Activated CD4-positive, CD25-positive, alpha-beta regulatory T cell treated with anti-CD3 and anti-CD28 coated beads, Interleukin-2, amount 50 U/mL, for 72 hours (primary cell): ENCODE results near the gene SERGEF.
"Not testable (repeated sequence)": the region's sequence is repeated elsewhere in the genome, so short reads cannot be mapped to it uniquely, and the experiment has no call there.

Source experiments
- DNase-seq: peaks from one replicate; pipeline ENCODE4 v3.0.0; 2021

The SERGEF gene

DNA sequence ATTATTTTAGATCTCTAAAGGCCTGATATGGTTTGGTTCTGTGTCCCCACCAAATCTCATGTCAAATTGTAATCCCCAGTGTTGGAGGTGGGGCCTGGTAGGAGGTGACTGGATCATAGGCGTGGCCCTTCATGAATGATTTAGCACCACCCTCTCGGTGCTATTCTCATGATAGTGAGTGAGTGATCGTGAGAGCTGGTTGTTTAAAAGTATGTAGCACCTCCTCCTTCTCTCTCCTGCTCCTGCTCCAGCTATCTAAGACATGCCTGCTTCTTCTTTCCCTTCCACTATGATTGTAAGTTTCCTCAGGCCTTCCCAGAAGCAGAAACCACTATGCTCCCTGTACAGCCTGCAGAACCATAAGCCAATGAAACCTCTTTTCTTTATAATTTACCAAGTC, 114.1 kb downstream of the SERGEF start:
- no peak for DNase-seq

DNA sequence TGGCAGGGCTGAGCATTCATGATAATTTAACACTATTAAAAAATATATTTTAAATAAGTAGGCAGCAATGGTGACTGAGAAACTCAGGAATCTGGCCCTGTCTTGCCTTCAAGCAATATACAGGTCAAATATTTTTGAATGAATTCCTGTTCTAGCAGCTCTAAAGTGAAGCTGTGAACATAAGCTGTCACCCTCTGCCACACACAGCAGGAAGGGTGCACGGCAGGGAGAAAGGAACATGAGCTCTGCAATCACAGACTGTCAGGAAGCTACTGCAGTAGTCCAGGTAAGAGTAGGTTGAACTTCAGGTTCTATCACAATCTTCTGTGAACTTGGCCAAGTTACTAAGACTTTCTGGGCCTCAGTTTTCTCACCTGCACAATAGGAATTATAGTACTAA, 114.8 kb downstream of the SERGEF start:
- DNase-seq, result no peak

DNA sequence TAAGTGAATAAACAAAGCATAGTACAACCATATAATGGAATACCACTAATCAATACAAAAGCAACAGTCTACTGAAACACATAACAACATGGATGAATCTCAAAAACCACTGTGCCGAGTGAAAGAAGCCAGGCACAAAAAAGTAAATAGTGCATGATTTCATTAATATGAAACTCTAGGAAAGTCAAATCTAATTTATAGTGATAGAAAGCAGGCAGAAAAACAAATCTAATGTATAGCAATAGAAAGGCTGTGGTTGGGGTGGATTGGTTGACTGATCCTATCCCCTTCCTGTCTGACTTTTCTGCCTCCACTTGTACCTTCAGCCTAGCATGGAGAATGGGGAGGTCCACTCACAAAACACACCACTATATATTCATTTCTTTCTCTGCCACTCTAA, 115.4 kb downstream of the SERGEF start:
- DNase-seq, result no peak

DNA sequence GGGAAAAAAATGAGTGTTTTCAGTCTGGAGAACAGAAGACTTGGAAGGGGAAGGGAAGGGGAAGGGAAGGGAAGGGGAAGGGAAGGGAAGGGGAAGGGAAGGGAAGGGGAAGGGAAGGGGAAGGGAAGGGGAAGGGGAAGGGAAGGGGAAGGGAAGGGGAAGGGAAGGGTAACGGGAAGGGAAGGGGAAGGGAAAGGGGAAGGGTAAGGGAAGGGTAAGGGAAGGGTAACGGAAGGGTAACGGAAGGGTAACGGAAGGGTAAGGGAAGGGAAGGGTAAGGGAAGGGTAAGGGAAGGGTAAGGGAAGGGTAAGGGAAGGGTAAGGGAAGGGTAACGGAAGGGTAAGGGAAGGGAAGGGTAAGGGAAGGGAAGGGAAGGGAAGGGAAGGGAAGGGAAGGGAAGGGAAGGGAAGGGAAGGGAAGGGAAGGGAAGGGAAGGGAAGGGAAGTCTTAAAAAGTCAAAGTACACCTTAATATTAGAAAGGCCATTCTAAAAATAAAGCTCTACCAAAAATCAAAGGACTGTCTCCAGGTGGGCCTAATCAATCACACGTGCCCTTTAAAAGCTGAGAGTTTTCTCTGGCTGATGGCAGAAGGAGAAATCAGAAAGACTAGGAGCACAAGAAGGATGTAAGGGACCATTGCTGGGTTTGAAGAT, 116.2 kb downstream of the SERGEF start:
- DNase-seq, result not testable (repeated sequence)

DNA sequence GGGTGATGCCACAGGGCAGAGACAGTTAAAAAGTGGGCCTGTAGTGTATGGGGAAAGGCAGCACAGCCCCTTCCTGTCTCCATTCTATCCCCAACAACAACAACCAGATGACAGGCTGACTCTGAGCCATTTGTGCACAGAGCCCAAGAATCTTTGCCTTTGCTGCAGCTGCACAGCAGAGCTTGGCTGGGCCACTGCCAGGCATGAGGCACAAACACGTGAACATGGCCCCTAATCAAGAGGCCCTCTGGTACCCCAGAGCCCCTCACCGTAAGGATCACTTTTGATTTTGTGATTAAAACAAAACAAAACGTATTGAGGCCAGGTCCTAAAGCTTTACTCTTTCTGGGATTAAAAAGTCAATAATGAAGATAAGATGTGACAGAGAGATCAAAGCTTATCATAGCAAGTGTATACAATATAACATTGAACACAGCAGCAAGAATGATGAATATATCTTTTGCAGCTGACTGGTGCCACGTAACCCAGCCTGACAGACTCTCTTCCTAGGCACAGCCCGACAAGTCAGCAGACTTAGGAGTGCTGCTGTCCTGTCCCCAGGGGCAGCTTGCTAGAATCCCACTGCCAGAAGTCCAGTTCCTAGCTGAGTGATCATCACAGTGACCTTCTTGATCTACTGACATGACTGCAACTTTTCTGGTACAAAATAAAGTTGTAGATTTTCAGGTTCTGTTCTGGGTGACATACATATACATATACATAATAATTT, 117.8 kb downstream of the SERGEF start:
- no peak for DNase-seq

DNA sequence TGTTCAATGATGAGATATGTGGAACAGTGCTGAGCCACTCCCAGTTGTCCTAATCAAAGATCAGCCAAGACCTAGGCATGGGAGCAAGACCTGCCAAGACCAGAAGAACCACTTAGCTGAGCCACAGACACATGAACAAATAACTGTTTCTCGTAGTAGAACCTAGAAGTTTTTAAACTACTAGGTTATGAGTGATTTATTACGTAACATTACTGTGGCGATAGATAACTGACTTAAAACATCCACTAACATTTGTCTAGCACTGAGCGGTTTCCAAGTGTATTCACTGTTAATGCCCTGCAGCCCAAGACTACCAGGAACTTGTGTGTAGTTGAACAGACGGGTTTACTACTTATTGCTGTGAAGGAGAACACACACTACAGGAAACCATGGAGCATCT, 120.4 kb downstream of the SERGEF start:
- DNase-seq, result no peak

DNA sequence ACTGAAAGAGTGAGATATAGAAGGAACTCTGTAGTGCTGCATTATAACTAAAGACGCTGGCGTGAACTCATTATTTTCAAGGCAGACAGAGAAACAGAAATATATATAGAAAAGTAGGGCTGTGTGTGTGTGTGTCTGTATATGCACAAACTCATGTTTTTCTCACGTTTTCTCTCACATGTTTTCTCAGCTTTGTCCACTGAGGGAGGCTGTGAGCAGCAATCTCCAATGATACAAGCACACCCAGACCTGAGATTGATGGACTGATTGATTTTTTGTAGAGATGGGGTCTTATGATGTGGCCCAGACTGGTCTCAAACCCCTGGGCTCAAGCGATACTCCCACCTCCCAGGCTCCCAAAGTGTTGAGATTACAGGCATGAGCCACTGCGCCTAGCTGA, 122.5 kb downstream of the SERGEF start:
- no peak for DNase-seq

DNA sequence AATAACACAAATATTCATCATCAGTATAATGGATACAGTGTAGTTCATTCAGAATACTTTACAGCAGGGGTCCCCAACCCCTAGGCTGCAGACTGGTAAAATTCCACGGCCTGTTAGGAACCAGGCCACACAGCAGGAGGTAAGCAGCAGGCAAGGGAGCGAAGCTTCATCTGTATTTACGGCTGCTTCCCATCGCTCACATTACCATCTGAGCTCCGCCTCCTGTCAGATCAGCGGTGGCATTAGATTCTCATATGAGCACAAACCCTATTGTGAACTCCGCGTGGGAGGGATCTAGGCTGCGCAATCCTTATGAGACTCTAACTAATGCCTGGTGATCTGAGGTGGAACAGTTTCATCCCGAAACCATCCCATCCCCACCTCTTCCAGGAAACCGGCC, 125.1 kb downstream of the SERGEF start:
- no peak for DNase-seq

DNA sequence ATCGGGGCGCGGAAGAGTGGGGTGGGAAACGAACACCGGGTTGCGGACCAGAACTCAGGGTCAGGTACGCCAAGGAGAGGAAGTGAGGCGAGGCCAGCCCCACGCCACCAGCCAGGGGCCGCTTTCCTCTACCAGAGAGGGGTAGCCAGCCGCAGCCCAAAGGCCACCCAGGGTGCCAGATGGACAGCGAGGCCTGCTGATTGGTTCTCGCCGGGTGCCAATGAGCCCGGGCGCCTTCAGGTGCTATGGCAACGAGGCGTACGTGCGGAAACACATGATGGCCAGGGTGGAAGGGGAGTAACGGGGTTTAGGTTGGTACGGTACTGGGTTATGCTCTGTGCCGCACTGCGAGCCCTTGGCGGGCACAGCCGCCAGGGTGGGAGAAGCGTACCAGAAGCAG, 128.9 kb downstream of the SERGEF start:
- DNase-seq, result no peak

DNA sequence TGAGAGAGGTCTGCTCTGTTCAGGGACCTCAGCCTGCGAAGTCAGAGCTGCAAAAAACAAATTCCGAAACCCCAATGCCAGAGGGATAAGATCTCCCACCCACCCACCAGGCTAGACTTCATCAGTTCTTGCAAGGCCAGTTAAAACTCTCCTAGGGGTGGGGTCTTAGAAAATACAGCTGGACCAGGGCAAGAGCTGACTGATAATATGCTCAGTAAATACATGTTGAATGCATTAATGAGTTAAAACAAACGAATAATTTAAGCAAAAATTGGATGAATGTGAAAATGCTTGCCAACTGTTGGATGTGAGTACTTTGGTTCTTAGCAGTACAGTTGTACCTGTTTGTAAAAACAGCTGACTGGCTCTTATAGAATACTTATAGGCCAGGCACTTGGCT, 129.8 kb downstream of the SERGEF start:
- no peak for DNase-seq

DNA sequence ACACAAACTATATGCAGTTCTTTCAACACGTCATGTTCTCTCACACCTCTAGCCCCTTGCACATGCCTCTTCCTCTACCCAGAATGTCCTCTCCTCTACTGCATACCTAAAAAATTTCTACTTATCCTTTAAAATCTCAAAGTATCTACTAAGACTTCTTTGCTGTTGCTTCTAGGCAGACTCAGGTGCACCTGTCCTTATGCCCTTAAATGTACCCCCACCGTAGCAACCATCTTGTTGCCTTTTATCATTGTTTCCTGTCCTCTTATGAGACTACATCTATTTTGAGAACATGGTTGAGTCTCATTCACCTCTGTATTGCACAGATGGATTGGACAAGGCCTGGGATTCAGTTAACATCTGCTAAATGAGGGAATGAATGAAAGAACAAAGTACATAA, 134.1 kb downstream of the SERGEF start:
- no peak for DNase-seq

DNA sequence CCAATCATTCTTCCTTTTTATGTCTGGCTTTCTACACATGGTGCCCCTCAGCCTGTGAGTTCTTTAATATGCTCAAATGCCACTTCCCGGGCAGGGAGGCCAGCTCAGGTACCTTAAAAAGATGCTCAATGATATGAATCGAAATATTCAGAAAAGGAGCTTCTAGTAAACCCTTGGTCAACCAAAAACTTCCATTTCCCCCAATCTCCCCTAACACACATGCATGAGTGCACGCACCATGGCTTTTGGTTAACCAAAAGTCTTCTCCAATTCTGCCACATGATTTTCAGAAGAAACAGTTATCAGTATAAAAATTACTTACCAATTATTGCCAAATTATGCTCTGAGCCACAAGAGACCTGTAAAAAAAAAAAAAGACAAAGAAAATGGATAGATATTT, 135.0 kb downstream of the SERGEF start:
- DNase-seq, result no peak

DNA sequence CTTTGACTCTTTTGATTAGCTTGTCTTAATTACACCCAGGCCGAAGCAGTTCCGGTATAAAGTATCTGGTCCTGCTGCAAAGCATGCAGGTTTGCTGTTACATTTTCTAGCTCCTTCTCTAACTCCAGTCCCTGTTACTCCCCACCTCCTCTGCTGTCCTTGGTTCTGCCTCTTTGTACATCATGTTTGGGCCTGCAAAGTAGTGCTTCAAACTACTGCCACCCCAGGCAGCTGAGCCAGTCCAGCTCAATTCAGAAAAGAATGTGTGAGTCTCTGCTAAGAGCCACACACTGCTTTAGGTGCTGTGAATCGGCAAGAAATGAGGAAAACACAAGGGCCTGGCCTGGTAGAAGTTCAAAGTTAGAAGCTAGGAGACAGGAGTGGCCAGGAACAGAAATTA, 136.0 kb downstream of the SERGEF start:
- no peak for DNase-seq

DNA sequence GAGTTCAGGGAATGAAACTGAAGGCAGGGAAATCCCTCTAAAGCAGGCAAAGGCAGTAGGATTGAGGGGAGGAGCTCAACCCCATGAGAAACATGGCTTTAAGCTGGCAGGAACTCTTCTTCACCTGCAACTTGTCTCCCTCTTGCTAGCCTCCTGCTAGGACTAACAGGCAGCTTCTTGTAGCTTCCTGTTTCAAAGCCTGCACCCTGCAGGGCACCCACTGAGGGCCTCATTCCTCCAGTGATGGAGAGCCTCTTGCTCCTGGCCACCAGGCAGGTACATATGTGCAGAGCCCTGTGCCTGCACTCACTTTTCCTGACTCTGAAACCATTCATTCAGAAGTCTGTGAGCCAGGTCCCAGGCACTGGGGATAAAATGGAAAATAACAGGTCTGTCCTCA, 137.0 kb downstream of the SERGEF start:
- DNase-seq, result no peak

DNA sequence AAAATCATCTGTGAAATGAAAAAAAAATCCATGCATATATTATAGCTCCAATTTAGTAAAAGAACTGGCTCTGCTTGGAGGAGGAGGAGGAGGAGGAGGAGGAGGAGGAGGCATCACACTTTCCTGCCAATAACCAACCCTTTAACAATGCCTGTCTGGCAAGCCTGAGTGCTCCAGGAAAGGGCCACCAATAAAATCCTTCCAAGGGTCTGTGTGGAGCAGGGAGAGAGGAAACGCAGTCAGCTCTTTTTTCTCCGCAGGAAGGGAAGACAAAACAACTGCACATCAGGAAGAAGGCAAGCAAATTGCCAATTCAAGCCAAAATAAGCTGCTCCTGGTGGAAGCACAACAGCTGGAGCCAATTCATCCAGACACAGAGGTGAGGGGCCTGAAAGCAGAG, 139.3 kb downstream of the SERGEF start:
- no peak for DNase-seq

DNA sequence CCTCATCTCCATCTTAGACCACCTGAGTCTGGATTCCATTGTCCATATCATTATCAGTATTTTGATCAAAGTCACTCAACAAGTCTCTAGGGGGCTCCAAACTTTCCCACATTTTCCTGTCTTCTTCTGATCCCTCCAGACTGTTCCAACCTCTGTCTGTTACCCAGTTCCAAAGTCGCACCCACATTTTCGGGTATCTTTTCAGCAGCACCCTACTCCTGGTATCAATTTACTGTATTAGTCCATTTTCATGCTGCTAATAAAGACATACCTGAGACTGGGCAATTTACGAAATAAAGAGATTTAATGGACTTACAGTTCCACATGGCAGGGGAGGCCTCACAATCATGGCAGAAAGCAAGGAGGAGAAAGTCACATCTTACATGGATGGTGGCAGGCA, 144.4 kb downstream of the SERGEF start:
- DNase-seq, result not testable (repeated sequence)

DNA sequence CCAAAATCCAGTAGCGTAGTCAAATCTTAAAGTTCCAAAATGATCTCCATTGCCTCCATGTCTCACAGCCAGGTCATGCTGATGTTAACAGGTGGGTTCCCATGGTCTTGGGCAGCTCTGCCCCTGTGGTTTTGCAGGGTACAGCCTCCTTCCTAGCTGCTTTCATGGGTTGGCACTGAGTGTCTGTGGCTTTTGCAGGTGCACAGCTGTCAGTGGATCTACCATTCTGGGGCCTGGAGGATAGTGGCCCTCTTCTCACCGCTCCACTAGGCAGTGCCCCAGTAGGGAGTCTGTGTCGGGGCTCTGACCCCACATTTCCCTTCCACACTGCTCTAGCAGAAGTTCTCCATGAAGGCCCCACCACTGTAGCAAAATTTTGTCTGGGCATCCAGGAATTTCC, 145.5 kb downstream of the SERGEF start:
- DNase-seq, result no peak

DNA sequence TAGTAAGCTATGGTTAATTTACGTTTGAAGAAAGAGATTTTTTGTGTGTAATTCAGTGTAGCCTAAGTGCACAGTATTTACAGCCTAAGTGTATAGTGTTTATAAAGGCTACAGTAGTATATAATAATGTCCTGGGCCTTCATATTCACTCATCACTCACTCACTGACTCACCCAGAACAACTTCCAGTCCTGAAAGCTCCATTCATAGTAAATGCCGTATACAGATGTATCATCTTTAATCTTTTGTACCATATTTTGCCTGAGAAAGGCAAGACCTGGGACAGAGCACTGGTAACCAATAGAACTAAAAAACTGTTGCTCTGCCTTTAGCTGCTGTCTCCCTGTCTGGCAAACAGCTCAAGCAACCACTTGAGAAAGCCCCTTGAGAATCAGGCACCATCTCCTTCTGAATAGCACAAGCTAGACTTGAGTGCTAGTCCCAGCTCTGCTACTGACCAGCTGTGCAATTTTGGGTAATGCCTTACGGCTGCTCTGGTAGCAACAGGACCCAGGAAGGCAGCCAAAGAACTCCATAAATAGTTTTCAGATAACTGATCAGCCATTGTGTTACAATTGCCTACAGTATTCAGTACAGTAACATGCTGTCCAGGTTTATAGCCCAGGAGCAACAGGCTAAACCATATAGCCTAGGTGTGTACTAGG, 146.9 kb downstream of the SERGEF start:
- DNase-seq, result no peak

DNA sequence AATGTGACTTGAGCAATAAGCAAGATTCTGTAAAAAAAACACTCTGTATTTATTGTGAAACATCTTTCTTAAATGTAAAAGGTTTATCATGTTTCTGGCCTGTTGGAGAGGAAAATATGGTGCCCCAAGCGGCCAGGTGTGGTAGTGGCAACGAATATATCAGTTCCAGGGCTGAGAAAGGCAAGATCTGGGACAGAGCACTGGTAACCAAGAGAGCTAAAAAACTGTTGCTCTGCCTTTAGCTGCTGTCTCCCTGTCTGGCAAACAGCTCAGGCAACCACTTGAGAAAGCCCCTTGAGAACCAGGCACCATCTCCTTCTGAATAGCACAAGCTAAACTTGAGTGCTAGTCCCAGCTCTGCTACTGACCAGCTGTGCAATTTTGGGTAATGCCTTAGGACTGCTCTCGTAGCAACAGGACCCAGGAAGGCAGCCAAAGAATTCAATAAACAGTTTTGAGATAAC, 148.3 kb downstream of the SERGEF start:
- no peak for DNase-seq

DNA sequence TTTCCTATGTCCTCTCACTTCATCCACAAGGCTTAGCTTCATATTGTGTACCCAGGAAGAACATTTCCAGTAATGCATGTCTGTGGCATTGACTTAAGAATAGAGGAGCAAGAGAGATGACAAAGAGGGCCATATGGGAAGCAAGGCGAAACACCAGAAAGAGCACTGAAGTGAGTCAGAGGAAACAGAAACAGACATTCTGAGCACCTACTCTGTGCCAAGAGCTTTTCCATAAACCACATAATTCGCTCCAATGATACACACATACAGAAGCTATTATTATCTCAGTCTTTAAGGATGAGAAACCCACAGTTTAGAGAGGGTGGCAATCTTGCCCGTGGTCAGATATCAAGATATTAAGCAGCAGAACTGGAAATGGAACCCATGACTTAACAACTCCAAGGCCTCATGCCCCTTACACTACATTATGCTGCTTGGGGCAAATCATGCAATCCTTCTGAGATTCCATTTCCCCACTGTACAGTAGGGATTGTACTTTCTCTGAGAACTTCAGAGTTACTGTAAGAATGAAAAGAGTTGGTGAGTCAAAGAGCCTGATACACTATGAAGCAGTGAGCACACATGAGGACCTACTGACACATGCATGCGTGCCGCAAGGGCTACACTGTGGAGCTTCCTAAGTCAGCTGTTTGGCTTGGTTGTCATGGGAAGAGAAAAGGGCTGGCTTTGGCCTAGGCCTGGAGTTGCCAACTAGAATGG, 151.7 kb downstream of the SERGEF start:
- DNase-seq, result no peak

DNA sequence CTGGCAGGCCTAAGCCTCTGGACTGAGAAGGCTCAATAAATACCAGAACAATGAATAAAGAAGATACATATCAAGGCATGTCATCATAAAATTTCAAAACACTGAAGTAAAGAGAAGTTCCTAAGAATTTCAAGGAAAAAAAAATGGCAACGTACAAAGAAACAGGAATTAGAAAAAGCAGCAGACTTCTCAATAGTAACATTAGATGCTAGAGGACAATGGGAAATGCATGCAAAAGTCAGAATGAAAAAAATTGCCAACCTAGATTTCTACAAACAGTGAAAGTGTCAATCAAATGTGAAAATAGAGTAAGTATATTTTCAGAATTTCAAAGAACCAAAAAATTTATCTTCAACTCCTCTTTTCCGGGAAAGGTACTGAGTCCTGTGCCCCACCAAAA, 153.3 kb downstream of the SERGEF start:
- no peak for DNase-seq

DNA sequence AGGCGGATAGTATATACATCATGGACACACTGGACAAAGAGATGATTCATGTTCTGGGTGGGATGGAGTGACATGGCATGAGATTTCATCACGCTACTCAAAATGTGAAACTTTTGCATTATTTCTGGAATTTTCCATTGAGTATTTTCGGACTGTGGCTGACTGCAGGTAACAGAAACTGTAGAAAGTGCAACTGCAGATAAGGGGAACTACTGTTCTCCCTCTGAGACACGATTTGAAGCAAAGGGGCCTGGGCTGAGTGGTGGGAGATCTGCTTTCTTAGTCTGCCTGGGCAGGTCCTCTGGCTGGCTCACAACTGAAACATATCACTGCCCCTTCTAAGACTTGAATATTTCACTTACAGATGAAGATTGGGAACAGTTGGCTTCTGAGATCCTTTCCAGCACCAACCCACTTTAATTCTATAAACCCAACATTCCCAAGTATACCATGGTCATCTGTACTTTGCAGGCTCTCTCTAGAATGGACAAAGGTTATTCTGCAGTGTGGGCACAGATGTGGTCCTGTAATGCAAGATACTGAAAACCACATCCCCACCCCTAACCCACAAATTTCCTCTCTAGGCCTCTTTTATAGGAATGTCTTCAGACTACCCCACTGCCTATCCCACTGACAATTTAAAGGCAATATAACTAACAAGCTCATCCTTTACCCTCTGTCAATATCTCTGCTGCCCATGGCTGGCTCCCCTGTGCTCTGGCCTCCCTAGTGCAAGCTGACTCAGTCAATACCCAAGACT, 157.1 kb downstream of the SERGEF start:
- DNase-seq, result no peak

DNA sequence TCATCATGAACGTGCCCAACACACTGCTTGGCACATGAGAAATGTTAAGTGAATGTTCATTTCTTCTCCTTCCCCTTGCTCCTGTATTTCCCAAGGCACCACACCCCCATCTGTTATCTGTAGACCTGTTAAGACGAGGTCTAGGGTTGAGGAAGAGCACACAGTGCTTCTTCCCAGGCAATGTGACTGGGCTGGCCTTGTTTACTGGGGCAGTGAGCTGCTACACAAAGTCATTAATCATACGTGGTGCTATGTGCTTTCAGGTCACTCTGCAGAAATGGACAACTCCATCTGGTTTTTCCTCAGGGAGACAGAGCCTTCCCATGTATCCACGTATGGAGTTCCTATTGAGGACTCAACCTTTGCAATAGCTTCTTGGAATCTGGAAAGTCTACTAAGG, 159.6 kb downstream of the SERGEF start:
- DNase-seq, result no peak
